ENCODE data around the gene SLC35F3.
"Not testable (repeated sequence)": the region's sequence is repeated elsewhere in the genome, so short reads cannot be mapped to it uniquely, and the experiment has no call there.

SLC35F3 gene

GRCh38 chr1:234289538-234290305 lies 385.2 kb downstream of the SLC35F3 start:
- no peak overlapping the region for H3K4me3 ChIP-seq (ENCODE audit: low read depth in 1 of 5, low read length in 5 of 5)
- H3K36me3 ChIP-seq (ENCODE audit: control insufficient read depth in 5 of 5, insufficient read depth in 5 of 5, low read length in 5 of 5): no peaks in the 10 kb centered on the region
- no peak overlapping the region for H3K27ac ChIP-seq (ENCODE audit: low read depth, low read length)
- peaks cover 6 to 21% (median 14%) of the 10 kb centered on the region in 5 donors for H3K9me3 ChIP-seq (ENCODE audit: control insufficient read depth in 5 of 5, low read length in 5 of 5)
- peaks cover 0 to 3% (median 0%) of the 10 kb centered on the region in 5 donors for H3K27me3 ChIP-seq (ENCODE audit: control insufficient read depth in 5 of 5, insufficient read depth in 4 of 5, low read length in 5 of 5)
- no peak overlapping the region for H3K9ac ChIP-seq (ENCODE audit: low read length in 5 of 5)
- no peaks in the 10 kb centered on the region for H3K4me1 ChIP-seq (ENCODE audit: control insufficient read depth in 5 of 5, insufficient read depth in 5 of 5, low read length in 5 of 5)

- H3K4me1 ChIP-seq (ENCODE audit: control insufficient read depth in 5 of 5, insufficient read depth in 5 of 5, low read length in 5 of 5): no peaks in the 10 kb centered on the region
- H3K9ac ChIP-seq (ENCODE audit: low read length in 5 of 5): no peak overlapping the region
- H3K4me3 ChIP-seq (ENCODE audit: low read depth in 1 of 5, low read length in 5 of 5): no peak overlapping the region
- H3K27me3 ChIP-seq (ENCODE audit: control insufficient read depth in 5 of 5, insufficient read depth in 4 of 5, low read length in 5 of 5): peaks cover 0 to 10% (median under 1%) of the 10 kb centered on the region in 5 donors
- no peak overlapping the region for H3K27ac ChIP-seq (ENCODE audit: low read depth, low read length)
- H3K36me3 ChIP-seq (ENCODE audit: control insufficient read depth in 5 of 5, insufficient read depth in 5 of 5, low read length in 5 of 5): no peaks in the 10 kb centered on the region
- peaks cover 6 to 21% (median 14%) of the 10 kb centered on the region in 5 donors for H3K9me3 ChIP-seq (ENCODE audit: control insufficient read depth in 5 of 5, low read length in 5 of 5)
Measured at GRCh38 chr1:234292011-234292410, 387.5 kb downstream of the SLC35F3 start.

GRCh38 chr1:234292548-234292947 lies 388.1 kb downstream of the SLC35F3 start:
- Histone ChIP-seq H3K36me3 (ENCODE audit: control insufficient read depth in 5 of 5, insufficient read depth in 5 of 5, low read length in 5 of 5) (no peaks in the 10 kb centered on the region), H3K4me1 (ENCODE audit: control insufficient read depth in 5 of 5, insufficient read depth in 5 of 5, low read length in 5 of 5) (no peaks in the 10 kb centered on the region), H3K27me3 (ENCODE audit: control insufficient read depth in 5 of 5, insufficient read depth in 4 of 5, low read length in 5 of 5) (peaks cover 0 to 10% (median 2%) of the 10 kb centered on the region in 5 donors), H3K4me3 (ENCODE audit: low read depth in 1 of 5, low read length in 5 of 5) (no peak overlapping the region), H3K9ac (ENCODE audit: low read length in 5 of 5) (no peak overlapping the region), H3K27ac (ENCODE audit: low read depth, low read length) (no peak overlapping the region), H3K9me3 (ENCODE audit: control insufficient read depth in 5 of 5, low read length in 5 of 5) (peaks cover 6 to 21% (median 14%) of the 10 kb centered on the region in 5 donors)

DNA sequence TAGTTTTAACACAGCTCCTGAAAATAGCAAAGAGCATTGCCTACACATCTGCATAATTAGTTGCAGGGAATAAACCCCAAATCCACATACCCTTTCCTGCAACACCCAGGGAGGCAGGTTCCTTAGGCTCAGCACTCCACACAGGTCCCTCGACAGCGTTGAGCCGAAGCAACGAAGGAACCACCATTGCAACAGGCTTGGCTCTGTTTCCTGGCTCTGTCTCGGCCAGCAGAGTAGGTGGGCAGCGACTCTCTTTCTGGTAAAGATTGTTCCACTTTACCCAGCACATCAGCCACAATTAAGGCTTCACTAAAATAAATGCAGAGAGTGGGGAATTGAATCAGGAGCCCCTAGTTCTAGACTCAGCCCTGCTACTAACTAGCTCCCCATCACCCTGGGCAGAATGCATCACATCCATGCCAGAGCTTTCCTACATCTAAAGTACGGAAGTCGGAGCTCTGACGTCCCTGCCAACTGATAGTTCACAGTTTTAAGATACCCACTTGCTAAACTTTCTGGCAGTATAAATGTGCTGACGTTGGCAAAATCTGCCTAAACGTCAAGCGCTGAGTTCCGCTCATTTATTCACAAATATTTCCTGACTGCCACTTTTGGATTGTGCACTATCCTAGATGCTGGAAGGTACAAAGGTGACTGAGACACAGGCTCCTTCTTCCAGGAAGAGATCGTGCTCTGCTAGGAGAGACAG lies 389.8 kb downstream of the SLC35F3 start:
- Histone ChIP-seq H3K36me3 (ENCODE audit: control insufficient read depth in 5 of 5, insufficient read depth in 5 of 5, low read length in 5 of 5) (no peaks in the 10 kb centered on the region), H3K4me3 (ENCODE audit: low read depth in 1 of 5, low read length in 5 of 5) (no peak overlapping the region), H3K27me3 (ENCODE audit: control insufficient read depth in 5 of 5, insufficient read depth in 4 of 5, low read length in 5 of 5) (peaks cover 0 to 14% (median 2%) of the 10 kb centered on the region in 5 donors), H3K9ac (ENCODE audit: low read length in 5 of 5) (no peak overlapping the region), H3K4me1 (ENCODE audit: control insufficient read depth in 5 of 5, insufficient read depth in 5 of 5, low read length in 5 of 5) (no peaks in the 10 kb centered on the region), H3K9me3 (ENCODE audit: control insufficient read depth in 5 of 5, low read length in 5 of 5) (peaks cover 6 to 25% (median 15%) of the 10 kb centered on the region in 5 donors), H3K27ac (ENCODE audit: low read depth, low read length) (no peak overlapping the region)

DNA sequence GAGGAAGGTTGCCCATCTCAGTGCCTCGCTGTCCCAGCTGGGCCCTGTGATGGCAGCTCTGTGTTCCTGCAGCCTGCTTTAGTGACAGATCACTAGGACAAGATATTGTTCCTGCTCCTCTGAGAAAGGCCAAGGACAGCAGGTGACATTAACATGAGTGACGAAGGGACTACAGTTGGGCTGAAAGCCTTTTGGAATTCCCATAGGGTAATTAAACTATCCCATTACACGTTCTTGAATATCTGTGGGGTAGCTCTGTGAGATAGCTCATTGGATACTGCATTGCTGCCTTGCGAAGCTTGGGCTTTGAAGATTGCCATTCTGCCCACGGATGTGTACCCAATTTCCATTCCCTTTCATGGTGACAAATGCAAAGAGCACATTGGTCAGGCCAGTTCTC lies 390.6 kb downstream of the SLC35F3 start:
- Histone ChIP-seq H3K4me1 (ENCODE audit: control insufficient read depth in 5 of 5, insufficient read depth in 5 of 5, low read length in 5 of 5) (no peaks in the 10 kb centered on the region), H3K4me3 (ENCODE audit: low read depth in 1 of 5, low read length in 5 of 5) (no peak overlapping the region), H3K9me3 (ENCODE audit: control insufficient read depth in 5 of 5, low read length in 5 of 5) (peaks cover 4 to 17% (median 11%) of the 10 kb centered on the region in 5 donors), H3K9ac (ENCODE audit: low read length in 5 of 5) (no peak overlapping the region), H3K27ac (ENCODE audit: low read depth, low read length) (no peak overlapping the region), H3K36me3 (ENCODE audit: control insufficient read depth in 5 of 5, insufficient read depth in 5 of 5, low read length in 5 of 5) (no peaks in the 10 kb centered on the region), H3K27me3 (ENCODE audit: control insufficient read depth in 5 of 5, insufficient read depth in 4 of 5, low read length in 5 of 5) (peaks cover 0 to 14% (median 3%) of the 10 kb centered on the region in 5 donors)

GRCh38 chr1:234295626-234296025 lies 391.1 kb downstream of the SLC35F3 start:
- Histone ChIP-seq H3K9me3 (ENCODE audit: control insufficient read depth in 5 of 5, low read length in 5 of 5) (peaks cover 0 to 12% (median 6%) of the 10 kb centered on the region in 5 donors), H3K27ac (ENCODE audit: low read depth, low read length) (no peak overlapping the region), H3K36me3 (ENCODE audit: control insufficient read depth in 5 of 5, insufficient read depth in 5 of 5, low read length in 5 of 5) (no peaks in the 10 kb centered on the region), H3K9ac (ENCODE audit: low read length in 5 of 5) (no peak overlapping the region), H3K27me3 (ENCODE audit: control insufficient read depth in 5 of 5, insufficient read depth in 4 of 5, low read length in 5 of 5) (peaks cover 0 to 14% (median 3%) of the 10 kb centered on the region in 5 donors), H3K4me3 (ENCODE audit: low read depth in 1 of 5, low read length in 5 of 5) (no peak overlapping the region), H3K4me1 (ENCODE audit: control insufficient read depth in 5 of 5, insufficient read depth in 5 of 5, low read length in 5 of 5) (no peaks in the 10 kb centered on the region)

- no peak overlapping the region for H3K27ac ChIP-seq (ENCODE audit: low read depth, low read length)
- H3K9ac ChIP-seq (ENCODE audit: low read length in 5 of 5): no peak overlapping the region
- no peaks in the 10 kb centered on the region for H3K4me1 ChIP-seq (ENCODE audit: control insufficient read depth in 5 of 5, insufficient read depth in 5 of 5, low read length in 5 of 5)
- no peaks in the 10 kb centered on the region for H3K36me3 ChIP-seq (ENCODE audit: control insufficient read depth in 5 of 5, insufficient read depth in 5 of 5, low read length in 5 of 5)
- H3K9me3 ChIP-seq (ENCODE audit: control insufficient read depth in 5 of 5, low read length in 5 of 5): peaks cover 0 to 9% (median 6%) of the 10 kb centered on the region in 5 donors
- H3K4me3 ChIP-seq (ENCODE audit: low read depth in 1 of 5, low read length in 5 of 5): no peak overlapping the region
- H3K27me3 ChIP-seq (ENCODE audit: control insufficient read depth in 5 of 5, insufficient read depth in 4 of 5, low read length in 5 of 5): peaks cover 0 to 14% (median 3%) of the 10 kb centered on the region in 5 donors
Measured at GRCh38 chr1:234296496-234296895, 392.0 kb downstream of the SLC35F3 start.

DNA sequence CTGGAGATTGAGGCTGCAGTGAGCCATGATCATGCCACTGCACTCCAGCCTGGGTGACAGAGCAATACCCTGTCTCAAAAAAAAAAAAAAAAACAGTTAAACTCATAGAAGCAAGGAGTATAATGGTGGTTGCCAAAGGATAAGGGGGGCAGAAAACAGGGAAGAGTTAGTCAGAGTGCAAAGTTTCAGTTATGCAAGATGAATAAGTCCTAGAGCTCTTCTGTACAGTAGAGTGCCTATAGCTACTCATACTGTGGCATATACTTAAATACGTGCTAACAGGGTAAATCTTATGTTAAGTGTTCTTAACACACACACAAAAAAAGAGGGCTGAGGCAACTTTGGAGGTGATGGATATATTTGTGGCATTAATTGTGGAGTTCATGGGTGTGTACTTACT lies 393.2 kb downstream of the SLC35F3 start:
- Histone ChIP-seq H3K4me3 (ENCODE audit: low read depth in 1 of 5, low read length in 5 of 5) (no peak overlapping the region), H3K9me3 (ENCODE audit: control insufficient read depth in 5 of 5, low read length in 5 of 5) (peaks cover 0 to 9% (median 5%) of the 10 kb centered on the region in 5 donors), H3K27me3 (ENCODE audit: control insufficient read depth in 5 of 5, insufficient read depth in 4 of 5, low read length in 5 of 5) (peaks cover 0 to 14% (median 3%) of the 10 kb centered on the region in 5 donors), H3K27ac (ENCODE audit: low read depth, low read length) (no peak overlapping the region), H3K4me1 (ENCODE audit: control insufficient read depth in 5 of 5, insufficient read depth in 5 of 5, low read length in 5 of 5) (no peaks in the 10 kb centered on the region), H3K36me3 (ENCODE audit: control insufficient read depth in 5 of 5, insufficient read depth in 5 of 5, low read length in 5 of 5) (no peaks in the 10 kb centered on the region), H3K9ac (ENCODE audit: low read length in 5 of 5) (no peak overlapping the region)

- Histone ChIP-seq H3K36me3 (ENCODE audit: control insufficient read depth in 5 of 5, insufficient read depth in 5 of 5, low read length in 5 of 5) (no peaks in the 10 kb centered on the region), H3K4me3 (ENCODE audit: low read depth in 1 of 5, low read length in 5 of 5) (no peak overlapping the region), H3K9ac (ENCODE audit: low read length in 5 of 5) (no peak overlapping the region), H3K9me3 (ENCODE audit: control insufficient read depth in 5 of 5, low read length in 5 of 5) (peaks cover 0 to 9% (median 5%) of the 10 kb centered on the region in 5 donors), H3K27ac (ENCODE audit: low read depth, low read length) (no peak overlapping the region), H3K4me1 (ENCODE audit: control insufficient read depth in 5 of 5, insufficient read depth in 5 of 5, low read length in 5 of 5) (peaks cover 0 to 3% (median 0%) of the 10 kb centered on the region in 5 donors), H3K27me3 (ENCODE audit: control insufficient read depth in 5 of 5, insufficient read depth in 4 of 5, low read length in 5 of 5) (peaks cover 0 to 9% (median 3%) of the 10 kb centered on the region in 5 donors)
Measured at GRCh38 chr1:234300096-234300495, 395.6 kb downstream of the SLC35F3 start.

GRCh38 chr1:234301663-234302062 lies 397.2 kb downstream of the SLC35F3 start:
- H3K9ac ChIP-seq (ENCODE audit: low read length in 5 of 5); H3K4me3 ChIP-seq (ENCODE audit: low read depth in 1 of 5, low read length in 5 of 5); H3K27ac ChIP-seq (ENCODE audit: low read depth, low read length); H3K27me3 ChIP-seq (ENCODE audit: control insufficient read depth in 5 of 5, insufficient read depth in 4 of 5, low read length in 5 of 5); H3K4me1 ChIP-seq (ENCODE audit: control insufficient read depth in 5 of 5, insufficient read depth in 5 of 5, low read length in 5 of 5); H3K36me3 ChIP-seq (ENCODE audit: control insufficient read depth in 5 of 5, insufficient read depth in 5 of 5, low read length in 5 of 5): not testable (repeated sequence)
- peaks cover 0 to 13% (median 5%) of the 10 kb centered on the region in 5 donors for H3K9me3 ChIP-seq (ENCODE audit: control insufficient read depth in 5 of 5, low read length in 5 of 5)

All from subcutaneous abdominal adipose tissue (tissue), 5 donors.